GM10248 (cell line): ENCODE results near the gene OSBPL7.

Experiments
- CTCF ChIA-PET: fragments of 300-600 bp; sonication (Branson Sonifier 250); formaldehyde crosslinking; extraction: SDS; loops from one replicate; lab custom pipeline; 2021; ENCODE audit warnings: antibody characterized with exemption; lab: Yijun Ruan, JAX
- POLR2A ChIA-PET: fragments of 350-650 bp; sonication (Branson Sonifier 250); formaldehyde crosslinking; extraction: SDS; loops from one replicate; lab custom pipeline; 2020; ENCODE audit warnings: antibody characterized with exemption; lab: Yijun Ruan, JAX
- DNase-seq: peaks from one replicate; pipeline ENCODE4 v3.0.0; 2012; ENCODE audit errors: extremely low spot score
- CTCF ChIP-seq: IDR thresholded peaks from 2 replicates; pipeline ENCODE4 v1.5.1; 2012; ENCODE audit warnings: mild to moderate bottlenecking, low read depth; ENCODE audit errors: extremely low read depth, missing control alignments, control extremely low read depth

Gene OSBPL7

GRCh38 chr17:47803201-47803600 lies 18.4 kb downstream of the OSBPL7 start:
- ChIA-PET POLR2A (no interaction called here), CTCF (interaction anchor here (3.1 kb wide), 1 partner anchor 138 kb away, joined by 16 read pairs; no protein-coding TSS in a partner anchor)
- no peak for DNase-seq
- TF ChIP-seq CTCF: no peak

- ChIA-PET CTCF (interaction anchor here (0.7 to 3.1 kb wide), 14 partner anchors 12 to 138 kb away, joined by 3 to 16 read pairs (median 5); partner anchors contain the start of gene TBX21), POLR2A (no interaction called here)
- TF ChIP-seq CTCF: peak; percentile 66
- peak; percentile 84 for DNase-seq
Measured at GRCh38 chr17:47802341-47803022, 19.1 kb downstream of the OSBPL7 start.

- TF ChIP-seq CTCF: no peak
- POLR2A ChIA-PET: no interaction called here
- CTCF ChIA-PET: interaction anchor here (0.7 to 3.1 kb wide), 17 partner anchors 12 to 151 kb away, joined by 3 to 16 read pairs (median 4); partner anchors contain the start of genes KPNB1 and TBX21
- no peak for DNase-seq
Measured at GRCh38 chr17:47801906-47802305, 19.7 kb downstream of the OSBPL7 start.

- ChIA-PET POLR2A (no interaction called here), CTCF (interaction anchor here (0.7 to 3.1 kb wide), 18 partner anchors 13 to 151 kb away, joined by 3 to 16 read pairs (median 4); partner anchors contain the start of genes KPNB1 and TBX21)
- no peak for TF ChIP-seq CTCF
- DNase-seq: no peak
Measured at GRCh38 chr17:47801176-47801765, 20.3 kb downstream of the OSBPL7 start.

- ChIA-PET POLR2A (no interaction called here), CTCF (interaction anchor here (1.2 to 3.1 kb wide), 6 partner anchors 18 to 136 kb away, joined by 3 to 16 read pairs (median 8); no protein-coding TSS in a partner anchor)
- DNase-seq: no peak
- TF ChIP-seq CTCF: no peak
Measured at GRCh38 chr17:47800686-47801085, 20.9 kb downstream of the OSBPL7 start.

- ChIA-PET CTCF (interaction anchor here (1.0 to 1.4 kb wide), 3 partner anchors 8 to 99 kb away, joined by 3 to 6 read pairs (median 5); no protein-coding TSS in a partner anchor), POLR2A (no interaction called here)
- no peak for TF ChIP-seq CTCF
- no peak for DNase-seq
Measured at GRCh38 chr17:47797797-47798196, 23.8 kb downstream of the OSBPL7 start.
